Measurements from ENCODE around the gene ADORA1.

Gene ADORA1

GRCh38 chr1:203190949-203191348 lies 63.4 kb downstream of the ADORA1 start:
- DNase-seq: no peak

GRCh38 chr1:203196371-203196770 lies 68.8 kb downstream of the ADORA1 start:
- peak; percentile 16 for DNase-seq

- peak; percentile 85 for DNase-seq
Observed at GRCh38 chr1:203197625-203198024, 70.1 kb downstream of the ADORA1 start.

- no peak for DNase-seq
Observed at GRCh38 chr1:203199002-203199401, 71.5 kb downstream of the ADORA1 start.

GRCh38 chr1:203199481-203199815 lies 71.9 kb downstream of the ADORA1 start:
- no peak for DNase-seq

- DNase-seq: peak; percentile 56
Observed at GRCh38 chr1:203199816-203200571, 72.5 kb downstream of the ADORA1 start.

- DNase-seq: no peak
Observed at GRCh38 chr1:203200916-203201315, 73.4 kb downstream of the ADORA1 start.

GRCh38 chr1:203201516-203202205 lies 74.1 kb downstream of the ADORA1 start:
- no peak for DNase-seq

GRCh38 chr1:203202431-203203245 lies 75.1 kb downstream of the ADORA1 start:
- peak; percentile 58 for DNase-seq

- DNase-seq: no peak
Observed at GRCh38 chr1:203204756-203205155, 77.2 kb downstream of the ADORA1 start.

- peak; percentile 33 for DNase-seq
Observed at GRCh38 chr1:203206129-203206687, 78.7 kb downstream of the ADORA1 start.

- no peak for DNase-seq
Observed at GRCh38 chr1:203207751-203208150, 80.2 kb downstream of the ADORA1 start.

- DNase-seq: no peak
Observed at GRCh38 chr1:203208181-203208580, 80.7 kb downstream of the ADORA1 start.

GRCh38 chr1:203210350-203210749 lies 82.8 kb downstream of the ADORA1 start:
- DNase-seq: no peak

GRCh38 chr1:203210988-203211387 lies 83.5 kb downstream of the ADORA1 start:
- no peak for DNase-seq

- no peak for DNase-seq
Observed at GRCh38 chr1:203211812-203212211, 84.3 kb downstream of the ADORA1 start.

GRCh38 chr1:203213126-203213525 lies 85.6 kb downstream of the ADORA1 start:
- no peak for DNase-seq

GRCh38 chr1:203214871-203215270 lies 87.3 kb downstream of the ADORA1 start:
- DNase-seq: no peak

GRCh38 chr1:203215573-203215972 lies 88.0 kb downstream of the ADORA1 start:
- DNase-seq: no peak

GRCh38 chr1:203216274-203217138 lies 89.0 kb downstream of the ADORA1 start:
- peak; percentile 49 for DNase-seq
